Brain pericyte (primary cell): ENCODE data around the gene OR4K1.
"Not testable (repeated sequence)": the region's sequence is repeated elsewhere in the genome, so short reads cannot be mapped to it uniquely, and the experiment has no call there.

Experiments used
- DNase-seq: peaks from one replicate; pipeline ENCODE4 v3.0.0-alpha.2; 2012; ENCODE audit warnings: low read depth, low spot score

The OR4K1 gene

GRCh38 chr14:19930617-19931016 lies at the start of gene OR4K1:
Gene OR4K1, plus strand, starts transcription at chr14:19930917. Its CDS starts 4,750 bp downstream, at chr14:19935667.
- no peak for DNase-seq

GRCh38 chr14:19895282-19895681 lies 35.4 kb upstream of the OR4K1 start:
- DNase-seq: no peak

GRCh38 chr14:19900999-19901398 lies 29.7 kb upstream of the OR4K1 start:
- no peak for DNase-seq

- DNase-seq: no peak
These were observed 28.3 kb upstream of the OR4K1 start for GRCh38 chr14:19902409-19902808.

- DNase-seq: no peak
These were observed 24.1 kb upstream of the OR4K1 start for GRCh38 chr14:19906665-19907064.

- DNase-seq: no peak
These were observed 19.6 kb upstream of the OR4K1 start for GRCh38 chr14:19911114-19911513.

- no peak for DNase-seq
These were observed 13.5 kb upstream of the OR4K1 start for GRCh38 chr14:19917243-19917642.

- DNase-seq: no peak
These were observed 12.7 kb upstream of the OR4K1 start for GRCh38 chr14:19917955-19918518.

- DNase-seq: no peak
These were observed 12.0 kb upstream of the OR4K1 start for GRCh38 chr14:19918553-19919264.

GRCh38 chr14:19920021-19920657 lies 10.6 kb upstream of the OR4K1 start, which contains the start of gene OR4K5:
Gene OR4K5, plus strand, starts transcription at chr14:19920607. Its CDS starts 0 bp downstream, at chr14:19920607.
- no peak for DNase-seq

- DNase-seq: no peak
These were observed 11.0 kb downstream of the OR4K1 start for GRCh38 chr14:19941668-19942067.

- no peak for DNase-seq
These were observed 16.8 kb downstream of the OR4K1 start for GRCh38 chr14:19947413-19948090.

GRCh38 chr14:19949218-19949617 lies 18.5 kb downstream of the OR4K1 start:
- DNase-seq: no peak

- not testable (repeated sequence) for DNase-seq
These were observed 39.0 kb downstream of the OR4K1 start for GRCh38 chr14:19969735-19970134.

- no peak for DNase-seq
These were observed 44.1 kb downstream of the OR4K1 start for GRCh38 chr14:19974844-19975243.

- DNase-seq: no peak
These were observed 44.6 kb downstream of the OR4K1 start, which contains the start of gene OR4K15 for GRCh38 chr14:19975291-19975690. Gene OR4K15, plus strand, starts transcription at chr14:19975591. Its CDS starts 0 bp downstream, at chr14:19975591.
